Measurements from ENCODE around the gene IFIT1.
"Not testable (repeated sequence)": the region's sequence is repeated elsewhere in the genome, so short reads cannot be mapped to it uniquely, and the experiment has no call there.

The IFIT1 gene, protein sequence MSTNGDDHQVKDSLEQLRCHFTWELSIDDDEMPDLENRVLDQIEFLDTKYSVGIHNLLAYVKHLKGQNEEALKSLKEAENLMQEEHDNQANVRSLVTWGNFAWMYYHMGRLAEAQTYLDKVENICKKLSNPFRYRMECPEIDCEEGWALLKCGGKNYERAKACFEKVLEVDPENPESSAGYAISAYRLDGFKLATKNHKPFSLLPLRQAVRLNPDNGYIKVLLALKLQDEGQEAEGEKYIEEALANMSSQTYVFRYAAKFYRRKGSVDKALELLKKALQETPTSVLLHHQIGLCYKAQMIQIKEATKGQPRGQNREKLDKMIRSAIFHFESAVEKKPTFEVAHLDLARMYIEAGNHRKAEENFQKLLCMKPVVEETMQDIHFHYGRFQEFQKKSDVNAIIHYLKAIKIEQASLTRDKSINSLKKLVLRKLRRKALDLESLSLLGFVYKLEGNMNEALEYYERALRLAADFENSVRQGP
- 4.4 to 12.5 reads per million in 2 experiments for total RNA-seq

DNA sequence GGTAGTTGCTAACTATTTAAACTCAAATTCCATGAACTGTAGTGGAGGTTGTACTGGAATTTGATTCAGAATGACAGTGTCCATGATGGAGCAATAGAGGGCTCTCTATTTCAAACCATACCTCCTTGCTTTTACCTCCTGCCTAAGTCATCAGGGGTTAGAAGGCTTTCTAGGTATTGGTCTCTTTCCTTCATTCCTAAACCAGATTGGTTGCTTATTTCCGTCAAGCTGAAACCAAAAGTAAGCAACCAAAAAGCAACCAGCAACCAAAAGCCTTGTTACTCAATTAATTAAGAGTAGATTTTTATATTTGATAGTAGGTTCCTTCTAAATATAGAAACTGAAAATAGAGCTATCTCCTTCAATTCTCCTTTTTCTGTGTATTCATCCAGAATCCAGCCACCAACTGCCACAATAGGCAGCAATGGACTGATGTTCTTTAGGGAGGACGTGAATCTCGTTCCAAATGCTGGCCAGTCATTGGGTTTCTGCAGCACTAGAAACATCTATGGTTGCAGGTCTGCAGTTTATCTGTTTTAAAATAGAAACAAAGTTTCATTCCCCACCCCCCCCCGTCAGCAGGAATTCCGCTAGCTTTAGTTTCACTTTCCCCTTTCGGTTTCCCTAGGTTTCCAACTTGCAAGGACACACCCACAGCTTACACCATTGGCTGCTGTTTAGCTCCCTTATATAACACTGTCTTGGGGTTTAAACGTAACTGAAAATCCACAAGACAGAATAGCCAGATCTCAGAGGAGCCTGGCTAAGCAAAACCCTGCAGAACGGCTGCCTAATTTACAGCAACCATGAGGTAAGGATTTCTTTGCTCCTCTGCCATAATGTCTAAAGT, at the start of gene IFIT1:
Gene IFIT1 (plus strand): TSS at position 717 of the 850 bp plus-strand sequence. CDS start 90 bp downstream, at position 807.
- peak; percentile 50 for DNase-seq (ENCODE audit: low read depth)

DNA sequence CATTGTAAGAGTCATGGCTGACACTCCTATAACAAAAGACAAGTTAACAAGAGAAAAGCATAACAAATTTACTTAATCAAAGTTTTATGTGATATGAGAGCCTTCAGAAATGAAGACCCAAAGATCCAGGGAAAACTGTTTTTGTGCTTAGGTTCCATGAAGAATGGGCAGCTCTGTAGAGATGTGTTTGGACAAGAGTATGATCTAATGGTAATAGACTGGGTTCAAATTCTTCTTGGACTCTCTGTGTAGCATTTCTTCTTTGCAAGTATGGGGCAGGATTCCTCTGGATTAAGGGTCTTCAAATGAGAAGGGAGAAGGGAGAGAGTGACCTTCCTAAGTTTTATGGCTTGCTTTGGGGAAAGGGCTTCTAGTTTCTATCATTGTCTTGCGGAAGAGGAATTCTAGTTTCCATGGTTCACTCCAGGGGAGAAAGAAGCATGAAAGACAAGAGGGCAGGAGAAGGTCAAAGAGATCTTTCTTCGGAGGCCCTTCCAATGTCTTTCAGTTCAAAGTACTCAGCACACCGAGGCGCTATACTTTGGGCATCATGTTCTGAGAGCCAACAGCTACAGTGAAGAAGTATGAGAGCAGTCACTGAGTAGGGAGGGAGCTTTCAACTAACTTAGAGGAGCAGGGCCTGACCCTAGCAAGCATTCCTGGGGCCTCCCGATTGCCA, 49.2 kb upstream of the IFIT1 start:
- DNase-seq (ENCODE audit: low read depth), result no peak

DNA sequence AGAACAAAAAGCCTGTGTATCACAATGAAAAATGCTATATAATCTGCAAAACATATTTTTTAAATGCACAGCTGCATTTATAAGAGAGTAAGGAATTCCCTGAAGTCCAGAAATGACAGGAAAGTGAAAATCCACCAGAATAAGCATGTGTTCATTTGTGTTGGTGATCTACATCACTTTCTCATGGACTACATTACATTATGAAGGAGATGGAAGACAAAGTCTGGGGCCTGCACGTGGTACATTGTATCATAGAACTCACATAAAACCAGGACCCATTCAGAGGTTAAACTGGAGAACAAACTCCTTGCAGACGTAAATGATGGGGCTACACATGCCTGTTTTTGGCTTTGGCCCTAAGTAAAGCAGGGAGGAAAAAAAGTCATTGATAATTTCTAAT, 48.3 kb upstream of the IFIT1 start:
- no peak for DNase-seq (ENCODE audit: low read depth)

DNA sequence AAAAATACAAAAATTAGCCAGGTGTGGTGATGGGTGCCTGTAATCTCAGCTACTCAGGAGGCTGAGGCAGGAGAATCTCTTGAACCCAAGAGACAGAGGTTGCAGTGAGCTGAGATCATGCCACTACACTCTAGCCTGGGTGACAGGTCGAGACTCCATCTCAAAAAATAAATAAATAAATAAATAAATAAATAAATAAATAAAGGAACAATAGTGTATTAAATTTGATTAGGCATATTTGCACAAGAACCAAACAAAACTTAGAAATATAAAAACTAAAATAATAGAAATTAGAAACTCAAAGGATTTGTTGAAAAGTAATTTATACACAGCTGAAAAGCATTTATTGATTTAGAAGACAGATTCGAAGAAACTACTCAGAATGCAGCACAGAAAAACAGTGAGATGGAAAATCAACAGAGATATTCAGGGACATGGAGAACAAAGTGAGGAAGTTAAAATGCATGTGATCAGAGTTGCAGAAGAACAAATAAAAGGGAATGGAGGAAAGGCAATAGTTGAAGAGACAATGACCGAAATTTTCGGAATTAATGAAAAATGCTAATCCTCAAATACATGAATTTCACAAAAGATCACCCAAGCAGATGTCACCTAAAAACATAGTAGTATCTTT, 46.9 kb upstream of the IFIT1 start:
- no peak for DNase-seq (ENCODE audit: low read depth)

DNA sequence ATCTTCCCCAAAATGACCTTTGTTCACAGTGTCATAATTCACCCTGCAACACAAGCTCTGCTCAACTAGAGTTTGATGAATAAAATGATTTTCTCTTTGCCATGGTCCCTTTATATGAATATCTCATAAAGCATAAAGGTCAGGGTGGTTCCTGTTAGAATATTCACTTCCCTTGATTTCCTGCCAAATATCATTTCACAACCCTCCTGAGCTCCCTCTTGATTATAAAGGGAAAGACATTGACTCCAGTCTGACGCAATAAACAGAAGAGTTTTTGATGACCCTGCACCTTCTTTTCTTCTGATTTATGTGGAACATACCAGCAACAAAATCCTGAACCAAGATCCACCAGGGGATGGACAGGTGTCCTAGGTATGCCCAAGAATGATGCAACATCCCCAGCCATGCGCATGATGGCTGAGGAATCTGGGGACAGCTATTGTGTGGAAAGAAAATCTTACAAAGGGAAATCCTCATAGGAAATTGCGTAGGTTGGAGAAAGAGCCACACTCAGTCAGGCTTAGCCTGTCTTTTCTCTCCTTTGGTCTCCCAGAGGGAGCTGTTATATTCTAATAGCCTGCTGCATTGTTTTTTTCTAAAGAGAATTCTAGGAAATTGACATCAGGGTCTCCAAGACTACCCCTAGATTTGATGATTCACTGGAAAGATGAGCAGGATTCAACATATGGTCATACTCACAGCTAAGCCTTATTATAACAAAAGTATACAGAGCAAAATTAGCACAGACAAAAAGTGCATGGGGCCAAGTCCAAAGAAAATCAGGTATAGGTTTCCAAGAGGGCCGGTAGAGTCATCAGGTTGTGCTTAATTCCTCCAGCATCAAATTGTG, 45.8 kb upstream of the IFIT1 start:
- DNase-seq (ENCODE audit: low read depth), result no peak

DNA sequence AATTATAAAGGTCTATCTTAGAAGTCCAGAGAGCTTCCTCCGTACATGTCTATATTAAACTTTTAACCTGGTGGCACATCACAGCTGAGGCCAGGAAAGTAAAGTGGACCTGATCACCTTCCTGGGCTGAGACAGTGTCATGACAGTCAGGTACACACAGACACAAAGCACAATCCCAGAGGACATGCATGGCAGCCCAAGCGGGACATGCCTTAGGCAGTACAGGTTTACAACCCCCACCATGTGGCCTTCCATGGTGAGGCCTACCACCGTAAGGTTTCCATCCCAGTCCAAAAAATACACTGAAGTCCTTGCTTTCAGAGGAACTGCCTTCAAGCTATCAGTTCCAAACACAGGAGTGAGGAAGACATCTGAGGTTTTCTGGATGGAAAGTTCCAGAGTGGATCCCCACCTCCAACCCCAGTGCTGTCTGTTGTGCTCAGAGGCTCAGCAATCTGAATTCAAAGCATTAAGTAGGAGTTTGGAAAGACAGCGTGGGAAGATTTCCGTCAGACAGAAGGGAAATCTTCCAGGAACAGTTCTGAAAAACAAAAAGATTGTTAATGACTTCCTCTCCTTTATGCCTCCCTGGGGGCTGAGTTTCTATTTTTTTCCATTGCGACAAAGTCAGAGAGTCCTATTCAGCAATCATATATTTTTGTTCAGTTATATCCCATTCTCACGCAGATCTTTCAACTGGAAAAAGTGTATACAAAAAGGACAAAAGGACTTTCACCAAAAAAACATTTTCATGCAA, 44.5 kb upstream of the IFIT1 start:
- DNase-seq (ENCODE audit: low read depth), result no peak

DNA sequence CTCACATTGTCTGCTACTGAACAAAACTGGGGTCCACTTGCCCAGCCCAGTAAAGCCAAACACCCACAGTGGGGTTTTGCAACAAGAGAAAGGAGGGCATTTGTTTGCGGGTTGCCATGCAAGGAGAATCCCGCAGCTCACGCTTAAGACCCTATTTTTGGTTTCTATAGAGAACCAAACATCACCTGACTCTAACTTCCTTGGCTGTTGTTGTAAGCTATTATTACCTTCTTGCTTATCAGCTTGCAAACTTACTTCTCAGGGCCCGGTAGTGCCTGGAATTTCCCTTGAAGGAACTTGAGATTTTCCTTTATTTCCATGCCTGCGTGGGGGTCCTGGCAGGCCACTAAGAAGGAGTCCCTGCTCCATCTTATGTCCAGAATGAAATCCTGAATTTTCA, 43.9 kb upstream of the IFIT1 start:
- no peak for DNase-seq (ENCODE audit: low read depth)

DNA sequence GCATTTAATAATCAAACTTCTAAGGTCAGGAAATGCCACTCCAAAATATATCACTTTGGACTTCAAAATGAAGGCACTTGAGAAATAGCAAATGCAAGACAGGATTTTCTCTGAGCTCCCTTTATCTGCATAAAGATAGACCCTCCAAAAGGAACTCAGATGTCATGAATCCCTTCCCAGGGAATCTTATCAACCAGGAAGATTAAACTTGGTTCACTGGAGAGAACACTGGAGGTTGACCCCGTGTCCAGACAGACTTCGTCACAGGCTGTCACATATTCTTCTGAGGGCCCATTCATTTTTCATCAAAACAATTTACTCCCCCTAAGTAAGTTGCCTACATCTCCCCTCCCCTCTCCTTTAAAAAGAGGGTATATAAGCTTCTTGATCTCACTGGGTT, 43.4 kb upstream of the IFIT1 start:
- DNase-seq (ENCODE audit: low read depth), result no peak

DNA sequence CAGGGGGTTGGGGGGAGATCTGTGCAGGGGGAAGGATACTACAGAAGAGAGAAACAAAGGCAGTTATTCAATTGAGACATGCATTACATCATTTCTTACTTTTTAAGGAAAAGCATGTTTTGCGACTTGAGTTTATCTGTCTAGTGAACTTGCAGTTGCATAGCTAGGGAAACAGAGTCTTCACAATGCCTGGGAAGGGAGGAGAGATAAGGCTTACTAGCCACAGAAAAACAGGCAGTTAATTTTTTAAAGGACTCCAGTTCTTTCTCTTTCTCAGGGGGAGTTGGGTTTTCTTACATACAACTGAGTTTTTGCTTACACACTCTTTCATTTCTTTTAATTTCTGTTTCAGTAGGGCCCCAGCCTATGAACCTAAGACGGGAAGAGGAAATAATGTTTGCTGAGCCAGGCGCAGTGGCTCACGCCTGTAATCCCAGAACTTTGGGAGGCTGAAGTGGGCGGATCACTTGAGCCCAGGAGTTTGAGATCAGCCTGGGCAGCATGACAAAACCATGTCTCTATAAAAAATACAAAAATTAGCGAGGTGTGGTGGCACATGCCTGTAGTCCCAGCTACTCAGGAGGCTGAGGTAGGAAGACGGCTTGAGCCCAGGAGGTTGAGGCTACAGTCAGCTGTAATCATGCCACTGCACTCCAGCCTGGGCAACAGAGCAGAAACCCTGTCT, 41.6 kb upstream of the IFIT1 start:
- not testable (repeated sequence) for DNase-seq (ENCODE audit: low read depth)

DNA sequence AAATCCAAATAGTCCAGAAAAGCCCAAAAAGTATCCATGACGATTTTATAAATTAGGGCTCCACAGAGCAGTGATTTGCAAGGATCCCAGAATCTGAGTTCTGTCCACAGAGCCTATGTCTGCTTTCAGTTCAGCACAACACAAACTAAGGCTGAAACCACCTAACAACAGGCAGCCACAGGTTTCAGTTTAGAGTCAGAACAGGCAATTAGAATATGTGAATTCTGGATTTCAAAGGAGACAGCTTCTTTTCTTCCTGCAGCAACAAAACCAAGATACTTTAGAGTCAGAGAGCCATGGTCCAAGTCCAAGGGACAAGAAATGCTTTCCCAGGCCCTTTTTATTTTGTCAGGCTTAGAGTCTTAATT, 41.0 kb upstream of the IFIT1 start:
- no peak for DNase-seq (ENCODE audit: low read depth)

DNA sequence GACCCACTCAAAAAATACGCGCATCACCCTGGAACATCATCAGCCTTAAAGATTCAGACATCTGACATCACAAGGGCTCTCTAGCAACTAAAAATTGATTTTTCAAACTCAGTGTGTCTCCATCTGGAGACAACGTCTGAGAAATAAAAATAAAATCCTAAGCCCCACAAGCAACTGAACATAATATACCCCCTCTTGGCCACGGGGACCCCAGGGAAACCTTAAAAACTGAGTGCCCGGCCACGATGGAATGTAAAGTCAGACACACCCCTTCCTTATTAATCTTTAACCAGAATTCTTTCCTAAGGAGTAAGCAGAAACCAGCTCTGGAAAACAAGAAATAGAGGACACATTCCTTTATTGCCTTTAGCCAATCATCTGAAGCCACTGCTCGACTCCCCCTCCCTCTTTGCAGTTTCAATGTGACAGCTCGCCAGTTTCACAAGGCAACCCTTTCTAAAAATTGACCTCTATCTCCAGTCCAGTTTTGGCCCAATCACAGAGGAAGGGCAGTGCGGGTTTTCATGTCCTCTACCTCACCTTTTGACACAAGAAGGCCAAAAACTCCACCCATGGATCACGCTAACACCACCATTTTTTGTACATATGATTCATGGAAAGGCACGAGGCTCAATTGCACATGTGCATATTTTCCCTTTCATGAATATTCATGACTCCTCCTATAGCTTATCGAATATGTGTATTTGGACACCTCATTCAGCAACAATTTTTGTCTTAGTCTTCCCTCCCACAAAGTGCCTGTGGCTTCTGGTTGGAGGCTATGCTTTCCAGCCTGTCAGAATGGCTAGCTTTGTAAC, 40.4 kb upstream of the IFIT1 start:
- DNase-seq (ENCODE audit: low read depth), result no peak

DNA sequence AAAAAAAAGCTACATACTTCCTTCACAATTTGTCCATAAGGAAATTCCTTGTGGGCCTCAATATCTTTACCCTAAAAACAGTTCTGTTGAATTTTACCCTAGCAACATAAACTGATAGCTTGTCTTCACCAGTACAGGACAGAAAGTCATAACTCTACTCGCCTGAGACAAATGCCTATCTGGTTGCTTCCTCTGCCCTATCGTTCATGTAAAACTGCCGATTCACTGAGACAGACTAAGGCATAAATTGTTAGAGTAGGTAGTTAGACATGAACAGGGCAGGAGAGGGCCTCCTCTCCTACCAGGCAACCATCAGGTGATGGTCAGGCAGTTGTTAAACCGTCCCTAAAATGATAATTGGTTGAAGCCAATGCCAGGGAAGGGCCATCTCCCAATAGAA, 39.6 kb upstream of the IFIT1 start:
- no peak for DNase-seq (ENCODE audit: low read depth)

DNA sequence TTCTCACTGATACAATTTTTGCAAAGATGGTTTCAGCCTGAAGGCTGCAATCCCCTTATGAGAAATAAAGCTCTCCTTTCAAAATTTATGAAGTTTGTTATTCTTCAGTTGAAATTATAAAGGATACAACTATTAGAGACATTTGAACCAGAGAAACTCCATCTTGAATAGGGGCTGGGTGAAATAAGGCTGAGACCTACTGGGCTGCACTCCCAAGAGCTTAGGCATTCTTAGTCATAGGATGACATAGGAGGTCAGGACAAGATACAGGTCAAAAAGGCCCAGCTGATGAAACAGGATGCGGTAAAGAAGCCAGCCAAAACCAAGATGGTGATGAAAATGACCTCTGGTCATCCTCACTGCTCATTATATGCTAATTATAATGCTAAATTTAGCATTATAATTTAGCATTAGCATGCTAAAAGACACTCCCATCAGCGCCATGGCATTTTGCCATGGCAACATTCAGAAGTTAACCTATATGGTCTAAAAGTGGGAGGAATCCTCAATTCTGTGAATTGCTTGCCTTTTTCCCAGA, 37.0 kb upstream of the IFIT1 start:
- no peak for DNase-seq (ENCODE audit: low read depth)

DNA sequence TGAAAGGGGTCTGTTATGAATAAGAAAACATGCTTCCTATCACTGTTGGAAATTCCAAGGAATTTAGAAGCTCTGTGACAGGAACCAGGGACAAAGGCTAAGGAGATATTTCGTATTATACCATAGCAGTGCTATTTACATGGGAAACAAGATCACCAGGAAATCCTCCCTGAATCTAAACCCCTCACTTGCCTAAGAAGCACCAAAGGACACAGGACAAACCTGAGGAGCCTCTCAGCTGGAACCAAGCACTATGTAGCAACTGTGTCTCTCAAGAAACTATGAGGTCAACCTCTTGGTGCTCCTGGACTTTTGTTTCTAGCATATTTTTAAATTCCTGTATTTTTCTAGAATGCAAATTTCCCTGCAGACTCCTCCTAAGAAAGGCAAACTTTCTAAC, 35.3 kb upstream of the IFIT1 start:
- no peak for DNase-seq (ENCODE audit: low read depth)

DNA sequence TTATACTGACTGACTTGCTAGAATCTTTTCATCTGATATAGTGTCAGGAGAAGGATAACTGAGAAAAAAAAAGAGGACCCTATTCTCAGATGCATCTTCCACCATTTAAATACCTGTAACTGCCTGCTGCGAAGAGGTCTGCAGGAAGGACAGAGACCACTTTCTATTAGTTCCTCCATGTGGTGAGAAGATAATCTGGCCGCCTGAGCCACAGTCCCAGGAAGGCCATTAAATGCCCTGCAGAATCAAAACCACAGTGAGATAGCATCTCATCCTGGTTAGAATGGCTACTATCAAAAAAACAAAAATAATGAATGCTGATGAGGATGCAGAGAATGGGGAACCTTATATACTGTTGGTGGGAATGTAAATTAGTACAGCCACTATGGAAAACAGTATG, 34.4 kb upstream of the IFIT1 start:
- no peak for DNase-seq (ENCODE audit: low read depth)

DNA sequence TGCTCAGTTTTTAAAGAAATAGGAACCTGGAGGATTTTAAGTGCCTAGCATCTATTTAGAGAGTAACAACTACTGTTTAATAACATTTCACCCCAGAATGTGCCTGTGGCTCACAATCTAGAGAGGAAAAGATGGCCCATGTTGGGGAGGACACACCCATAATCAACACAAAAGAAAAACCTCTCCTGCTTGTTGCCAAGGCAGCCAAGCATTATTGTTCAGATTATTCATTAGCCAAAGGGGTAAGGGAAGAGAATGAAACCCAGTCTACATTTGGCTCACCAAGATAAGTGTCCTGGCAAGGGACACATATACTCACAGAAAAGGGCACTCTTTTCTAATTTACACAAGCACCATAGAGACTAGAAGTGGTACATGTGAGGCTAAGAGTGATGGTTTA, 32.3 kb upstream of the IFIT1 start:
- DNase-seq (ENCODE audit: low read depth), result no peak

DNA sequence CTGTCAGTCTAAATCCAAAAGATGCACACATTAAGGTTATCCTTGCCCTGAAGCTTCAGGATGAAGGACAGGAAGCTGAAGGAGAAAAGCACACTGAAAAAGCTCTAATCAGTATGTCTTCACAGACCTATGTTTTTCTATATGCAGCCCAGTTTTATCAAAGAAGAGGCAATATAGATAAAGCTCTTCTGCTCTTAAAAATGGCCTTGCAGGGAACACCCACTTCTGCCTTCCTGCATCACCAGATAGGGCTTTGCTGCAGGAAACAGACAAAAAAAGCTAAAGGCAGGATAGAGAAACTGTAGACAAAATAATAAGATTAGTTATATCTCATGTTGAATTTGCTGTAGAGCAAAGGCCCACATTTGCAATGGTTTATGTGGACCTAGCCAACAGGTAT, 29.5 kb upstream of the IFIT1 start:
- no peak for DNase-seq (ENCODE audit: low read depth)

DNA sequence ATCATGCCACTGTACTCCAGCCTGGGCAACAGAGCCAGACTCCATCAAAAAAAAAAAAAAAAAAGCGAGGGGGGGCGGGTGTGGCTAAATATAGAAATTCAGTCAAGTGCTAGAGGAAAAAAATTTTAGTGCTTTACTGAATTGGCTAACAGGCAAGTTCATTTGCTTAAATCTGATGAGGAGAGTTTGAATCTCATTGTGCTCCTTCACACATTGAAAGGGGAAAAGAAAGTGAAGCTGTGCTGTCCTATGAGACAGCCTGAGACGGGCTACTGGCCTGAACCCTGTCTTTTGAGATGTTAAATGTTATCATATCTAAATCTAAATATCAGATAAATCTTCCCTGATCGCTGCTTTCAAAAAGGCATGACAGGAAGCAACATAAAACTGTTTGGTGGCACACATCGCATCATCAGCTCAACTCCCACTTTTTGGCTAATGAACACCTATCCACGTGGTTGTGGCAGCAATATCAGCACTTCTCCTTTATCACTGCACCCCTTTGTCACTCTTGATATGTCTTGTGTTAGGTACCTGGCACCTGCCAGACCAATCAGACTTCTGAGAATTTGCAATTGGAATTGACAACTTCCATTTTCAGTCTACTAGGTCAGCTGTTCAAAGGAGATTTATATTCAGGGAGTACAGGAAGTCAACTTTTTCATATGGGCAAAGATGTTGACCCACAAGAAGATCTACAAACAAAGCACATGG, 28.5 kb upstream of the IFIT1 start:
- DNase-seq (ENCODE audit: low read depth), result no peak
